D721Med (cell line): ENCODE data around the gene GABBR1.

Experiments
- DNase-seq: peaks from one replicate; pipeline ENCODE4 v3.0.0; 2011; ENCODE audit warnings: low spot score; ENCODE audit not compliant: insufficient read length
- FAIRE-seq: peaks from 2 replicates; lab custom pipeline; 2011; peaks lifted over from hg19 to GRCh38; lab: Jason Lieb, UNC
- CTCF ChIP-seq: IDR thresholded peaks from 2 replicates; pipeline ENCODE4 v1.5.1; 2012; ENCODE audit warnings: mild to moderate bottlenecking, control low read depth; ENCODE audit not compliant: insufficient read depth; ENCODE audit errors: missing control alignments

GABBR1 gene

GRCh38 chr6:29510746-29511300 is 122.2 kb downstream of the GABBR1 start:
- TF ChIP-seq CTCF = no peak
- DNase-seq = no peak
- no peak for FAIRE-seq

DNA sequence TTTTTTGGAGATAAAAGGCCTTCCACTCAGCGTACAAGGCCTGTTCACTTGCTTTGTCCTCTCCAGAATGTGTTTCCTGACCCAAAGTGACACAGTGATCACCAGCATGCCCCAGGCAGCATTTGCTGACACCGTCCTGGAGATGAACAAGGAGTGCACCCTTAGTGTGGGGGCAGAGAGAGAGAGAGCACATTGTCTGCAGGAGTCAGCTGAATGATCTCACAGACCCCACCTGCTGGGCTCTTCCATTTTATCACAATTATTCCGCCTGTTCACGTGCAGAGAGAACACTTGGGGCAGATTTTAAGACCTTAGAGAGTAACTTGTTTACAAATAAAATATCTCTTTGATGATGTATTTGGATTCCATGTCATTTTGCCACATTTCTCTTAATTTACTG is 122.8 kb downstream of the GABBR1 start:
- DNase-seq = no peak
- no peak for TF ChIP-seq CTCF
- FAIRE-seq = no peak
